Activated naive CD8-positive, alpha-beta T cell treated with anti-CD3 and anti-CD28 coated beads, Interleukin-2, amount 50 U/mL, for 24 hours (primary cell): ENCODE results near the gene SART1.
"Not testable (repeated sequence)": the region's sequence is repeated elsewhere in the genome, so short reads cannot be mapped to it uniquely, and the experiment has no call there.

ENCODE experiments used
- ATAC-seq: fragments of 150-1000 bp; cut with Tn5 transposase; one replicate; pipeline ENCODE4 v1.10.0; 2021
- DNase-seq: peaks from one replicate; pipeline ENCODE4 v3.0.0; 2021
- H3K27ac Mint-ChIP-seq: one replicate; pipeline ENCODE4 v1.8.0; 2021; ENCODE audit warnings: mild to moderate bottlenecking, mixed read lengths
- H3K27me3 Mint-ChIP-seq: one replicate; pipeline ENCODE4 v1.8.0; 2021; ENCODE audit warnings: mixed read lengths
- H3K36me3 Mint-ChIP-seq: one replicate; pipeline ENCODE4 v1.8.0; 2021; ENCODE audit warnings: low read depth, mixed read lengths
- H3K4me1 Mint-ChIP-seq: one replicate; pipeline ENCODE4 v1.8.0; 2021; ENCODE audit warnings: mixed read lengths
- H3K4me3 Mint-ChIP-seq: one replicate; pipeline ENCODE4 v1.8.0; 2021; ENCODE audit warnings: mild to moderate bottlenecking, moderate library complexity, mixed read lengths
- H3K9me3 Mint-ChIP-seq: one replicate; pipeline ENCODE4 v1.8.0; 2021; ENCODE audit warnings: mixed read lengths

Gene SART1

DNA sequence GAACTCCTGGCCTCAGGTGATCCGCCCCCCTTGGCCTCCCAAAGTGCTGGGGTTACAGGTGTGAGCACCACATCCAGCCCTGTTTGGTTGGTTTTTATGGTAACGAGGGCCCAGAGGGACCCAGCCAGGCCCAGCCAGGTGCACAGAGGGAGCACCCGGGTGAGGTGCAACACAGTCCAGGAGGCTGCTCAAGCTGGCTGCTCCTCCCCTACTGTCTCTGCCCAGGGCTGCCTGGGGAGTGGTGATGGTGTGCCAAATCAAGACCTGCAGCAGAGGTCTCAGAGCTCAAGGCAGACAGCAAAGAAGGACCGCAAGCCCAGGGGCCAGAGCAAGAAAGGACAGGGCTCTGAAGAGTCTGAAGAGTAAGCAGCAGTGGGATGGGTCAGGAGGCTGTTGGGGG, 14.9 kb upstream of the SART1 start:
- ATAC-seq, result no peak
- peaks cover 2% of the 10 kb centered on the region for H3K27me3 Mint-ChIP-seq

DNA sequence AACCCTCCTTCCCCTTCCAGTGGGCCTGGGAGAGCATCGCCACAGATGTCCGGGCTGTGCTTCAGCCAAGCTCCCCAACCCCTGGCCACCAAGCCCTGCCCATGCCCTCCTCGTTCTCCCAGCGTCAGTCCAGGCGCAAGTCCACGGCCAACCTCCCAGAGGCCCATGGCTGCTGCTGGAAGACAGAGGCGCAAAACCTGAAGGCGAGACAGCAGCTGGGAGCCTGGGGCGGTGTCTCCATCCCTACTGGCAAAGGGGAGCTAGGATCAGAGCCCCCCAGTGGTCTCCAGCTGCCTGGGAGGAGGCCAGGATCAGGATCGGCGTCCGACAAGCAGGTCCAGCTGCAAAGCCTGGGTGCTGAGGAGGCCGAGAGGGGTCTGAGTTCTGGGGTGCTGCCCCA, 14.4 kb upstream of the SART1 start:
- H3K4me1 Mint-ChIP-seq, result no peaks in the 10 kb centered on the region

More for the DNA sequence above, 14.9 kb upstream of the SART1 start:
- H3K4me3 Mint-ChIP-seq, result no peak overlapping the region
- no peak overlapping the region for H3K27ac Mint-ChIP-seq
- DNase-seq, result no peak
- H3K9me3 Mint-ChIP-seq, result no peaks in the 10 kb centered on the region
- H3K36me3 Mint-ChIP-seq, result no peaks in the 10 kb centered on the region
- H3K4me1 Mint-ChIP-seq, result peaks cover under 1% of the 10 kb centered on the region

DNA sequence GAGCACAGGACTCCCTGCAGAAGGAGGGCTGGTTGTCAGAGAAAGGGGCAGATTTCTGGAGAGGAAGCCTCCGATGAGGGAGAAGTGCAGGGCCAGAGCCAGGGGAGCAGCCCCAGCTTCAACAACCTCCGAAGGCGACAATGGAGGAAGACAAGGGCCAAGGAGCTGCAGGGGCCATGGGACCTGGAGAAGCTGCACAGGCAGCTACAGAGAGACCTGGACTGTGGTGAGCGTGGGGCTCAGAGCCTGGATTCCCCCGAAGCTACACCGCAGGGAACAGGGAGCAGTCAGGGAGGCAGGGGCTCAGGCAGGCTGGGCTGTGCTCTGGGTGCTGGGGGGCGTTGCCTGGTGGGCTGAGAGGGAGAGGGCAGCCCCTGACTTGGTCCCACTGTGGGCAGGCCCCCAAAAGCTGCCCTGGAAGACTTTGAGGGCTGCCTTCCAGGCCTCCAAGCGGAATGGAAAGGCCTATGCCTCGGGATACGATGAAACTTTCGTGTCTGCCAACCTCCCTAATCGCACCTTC, 13.9 kb upstream of the SART1 start:
- Mint-ChIP-seq H3K27ac (no peak overlapping the region), H3K36me3 (no peaks in the 10 kb centered on the region), H3K4me1 (no peaks in the 10 kb centered on the region), H3K27me3 (peaks cover 2% of the 10 kb centered on the region), H3K9me3 (no peaks in the 10 kb centered on the region), H3K4me3 (no peak overlapping the region)
- ATAC-seq, result no peak
- DNase-seq, result no peak

More for the DNA sequence above, 14.4 kb upstream of the SART1 start:
- no peak for ATAC-seq
- Mint-ChIP-seq H3K27me3 (peaks cover 2% of the 10 kb centered on the region), H3K36me3 (no peaks in the 10 kb centered on the region), H3K9me3 (no peaks in the 10 kb centered on the region), H3K4me3 (no peak overlapping the region), H3K27ac (no peak overlapping the region)
- no peak for DNase-seq

- DNase-seq, H3K36me3 Mint-ChIP-seq, H3K9me3 Mint-ChIP-seq, H3K4me3 Mint-ChIP-seq, H3K27me3 Mint-ChIP-seq, ATAC-seq, H3K4me1 Mint-ChIP-seq, H3K27ac Mint-ChIP-seq: not testable (repeated sequence)
Measured at GRCh38 chr11:65950711-65951110, 10.8 kb upstream of the SART1 start.

DNA sequence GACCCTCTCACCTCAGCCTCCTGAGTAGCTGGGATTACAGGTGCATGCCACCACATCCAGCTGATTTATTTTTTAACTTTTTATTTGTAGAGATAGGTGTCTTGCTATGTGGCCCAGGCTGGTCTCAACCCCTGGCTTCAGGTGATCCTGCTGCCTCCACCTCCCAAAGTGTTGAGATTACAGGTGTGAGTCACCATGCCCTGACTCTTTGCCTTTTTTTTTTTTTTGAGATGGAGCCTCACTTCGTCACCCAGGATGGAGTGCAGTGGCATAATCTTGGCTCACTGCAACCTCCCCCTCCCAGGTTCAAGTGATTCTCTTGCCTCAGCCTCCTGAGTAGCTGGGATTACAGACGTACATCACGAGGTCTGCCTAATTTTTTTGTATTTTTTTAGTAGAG, 9.9 kb upstream of the SART1 start:
- not testable (repeated sequence) for DNase-seq, H3K36me3 Mint-ChIP-seq, H3K4me1 Mint-ChIP-seq, H3K27me3 Mint-ChIP-seq, H3K4me3 Mint-ChIP-seq, ATAC-seq, H3K27ac Mint-ChIP-seq, H3K9me3 Mint-ChIP-seq

GRCh38 chr11:65952052-65952521, 9.4 kb upstream of the SART1 start:
- Mint-ChIP-seq H3K4me1 (peaks cover 9% of the 10 kb centered on the region), H3K27me3 (peaks cover 2% of the 10 kb centered on the region)

GRCh38 chr11:65953471-65953870, 8.1 kb upstream of the SART1 start:
- Mint-ChIP-seq H3K27ac (no peak overlapping the region), H3K4me1 (peaks cover 19% of the 10 kb centered on the region), H3K27me3 (no peaks in the 10 kb centered on the region), H3K4me3 (no peak overlapping the region), H3K9me3 (no peaks in the 10 kb centered on the region), H3K36me3 (no peaks in the 10 kb centered on the region)
- DNase-seq (no peak), ATAC-seq (no peak)

More at GRCh38 chr11:65952052-65952521, 9.4 kb upstream of the SART1 start:
- ATAC-seq, result no peak
- H3K27ac Mint-ChIP-seq, result no peak overlapping the region
- no peaks in the 10 kb centered on the region for H3K9me3 Mint-ChIP-seq
- H3K36me3 Mint-ChIP-seq, result no peaks in the 10 kb centered on the region
- DNase-seq, result no peak
- no peak overlapping the region for H3K4me3 Mint-ChIP-seq

DNA sequence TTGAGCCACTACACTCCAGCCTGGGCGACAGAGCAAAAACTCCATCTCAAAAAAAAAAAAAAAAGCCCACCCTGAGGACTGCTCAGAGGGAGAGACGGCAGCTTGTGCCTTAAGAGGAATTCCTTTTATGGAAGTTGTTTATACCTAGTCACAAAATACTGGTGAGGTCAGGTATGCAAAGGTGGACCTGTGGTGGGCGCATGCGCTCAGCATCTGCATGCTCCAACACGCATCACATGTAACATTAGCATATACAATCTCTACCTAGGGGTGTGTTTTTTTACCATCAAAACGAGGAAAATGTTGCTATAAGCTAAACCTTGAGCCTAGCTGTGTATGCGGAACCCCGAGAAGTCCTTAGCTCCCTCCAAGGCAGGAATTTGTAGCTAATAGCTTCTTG, 6.8 kb upstream of the SART1 start:
- Mint-ChIP-seq H3K27ac (no peak overlapping the region), H3K9me3 (no peaks in the 10 kb centered on the region), H3K4me3 (no peak overlapping the region), H3K4me1 (peaks cover 19% of the 10 kb centered on the region), H3K36me3 (no peaks in the 10 kb centered on the region), H3K27me3 (no peaks in the 10 kb centered on the region)
- no peak for ATAC-seq
- DNase-seq, result no peak

DNA sequence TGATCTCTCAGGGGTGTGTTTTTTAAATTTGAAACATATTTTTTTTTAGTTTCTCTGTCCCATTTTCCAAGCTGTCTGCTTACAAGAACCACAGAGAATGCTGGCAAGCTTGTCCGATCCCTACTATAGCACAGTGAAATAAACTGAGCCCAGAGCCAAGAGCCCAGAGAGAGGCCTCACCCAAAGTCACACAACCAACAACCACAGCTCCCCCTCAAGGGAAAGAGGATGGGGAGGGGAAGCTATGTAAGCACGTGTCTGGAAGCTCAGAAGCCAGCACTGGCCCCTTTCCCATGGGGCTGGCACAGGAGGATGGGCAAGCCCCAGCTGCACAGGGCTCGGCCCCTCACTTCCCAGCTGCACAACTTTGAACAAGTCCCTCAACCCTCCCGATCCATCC, 3.2 kb upstream of the SART1 start:
- H3K4me1 Mint-ChIP-seq, result peaks cover 41% of the 10 kb centered on the region

GRCh38 chr11:65958774-65959420, 2.6 kb upstream of the SART1 start:
- no peak for ATAC-seq
- DNase-seq, result no peak
- Mint-ChIP-seq H3K4me1 (peaks cover 46% of the 10 kb centered on the region), H3K4me3 (no peak overlapping the region), H3K9me3 (no peaks in the 10 kb centered on the region), H3K27me3 (peaks cover 2% of the 10 kb centered on the region), H3K27ac (no peak overlapping the region), H3K36me3 (peaks cover 17% of the 10 kb centered on the region)

More for the DNA sequence above, 3.2 kb upstream of the SART1 start:
- Mint-ChIP-seq H3K9me3 (no peaks in the 10 kb centered on the region), H3K27me3 (peaks cover 2% of the 10 kb centered on the region), H3K27ac (peak overlapping the region; percentile 50), H3K4me3 (no peak overlapping the region), H3K36me3 (peaks cover 14% of the 10 kb centered on the region)
- ATAC-seq (no peak), DNase-seq (no peak)

DNA sequence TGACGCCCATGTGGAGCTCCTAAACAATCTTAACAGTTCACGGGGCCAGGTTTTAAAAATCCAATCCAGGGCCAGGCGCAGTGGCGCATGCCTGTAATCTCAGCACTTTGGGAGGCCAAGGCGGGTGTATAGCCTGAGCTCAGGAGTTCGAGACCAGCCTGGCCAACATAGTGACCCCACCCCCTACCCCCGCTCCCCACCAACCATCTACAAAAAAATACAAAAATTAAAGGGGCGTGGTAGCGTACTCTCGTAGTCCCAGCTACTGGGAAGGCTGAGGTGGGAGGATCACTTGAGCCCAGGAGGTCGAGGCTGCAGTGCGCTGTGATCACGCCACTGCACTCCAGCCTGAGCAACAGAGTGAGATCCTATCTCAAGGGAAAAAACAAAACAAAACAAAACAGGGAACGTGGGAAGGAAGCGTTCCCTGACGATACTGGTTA, 689 bp upstream of the SART1 start:
- H3K4me1 Mint-ChIP-seq, result peaks cover 48% of the 10 kb centered on the region

DNA sequence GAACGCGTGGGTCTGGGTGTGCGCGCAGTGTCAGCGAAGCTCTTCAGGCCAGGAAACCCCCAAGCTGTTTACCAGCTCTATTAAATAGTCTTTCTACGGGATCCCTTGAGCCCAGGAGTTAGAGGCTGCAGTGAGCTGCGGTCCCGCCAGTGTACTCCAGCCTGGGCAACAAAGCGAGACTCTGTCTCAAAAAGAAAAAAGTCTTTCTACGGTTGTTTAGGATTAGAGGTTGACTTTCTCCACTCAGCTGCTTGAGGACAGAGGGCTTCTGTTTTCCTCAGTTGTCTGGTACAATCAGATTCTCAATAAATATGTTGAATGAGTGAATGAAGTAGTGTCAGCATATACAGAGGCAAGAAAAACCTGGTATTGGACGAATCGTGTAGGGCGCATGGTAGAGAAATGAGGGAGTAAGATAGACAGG, 619 bp downstream of the SART1 start:
- DNase-seq (no peak), ATAC-seq (no peak)
- Mint-ChIP-seq H3K36me3 (peaks cover 29% of the 10 kb centered on the region), H3K9me3 (no peaks in the 10 kb centered on the region), H3K4me1 (peaks cover 38% of the 10 kb centered on the region), H3K27me3 (peaks cover 2% of the 10 kb centered on the region), H3K27ac (peak overlapping the region; percentile 87), H3K4me3 (peak overlapping the region; percentile 91)

More for the DNA sequence above, 689 bp upstream of the SART1 start:
- H3K4me3 Mint-ChIP-seq, result peak overlapping the region; percentile 91
- H3K27me3 Mint-ChIP-seq, result peaks cover 2% of the 10 kb centered on the region
- no peaks in the 10 kb centered on the region for H3K9me3 Mint-ChIP-seq
- ATAC-seq (no peak), DNase-seq (no peak)
- H3K27ac Mint-ChIP-seq, result peak overlapping the region; percentile 96
- peaks cover 23% of the 10 kb centered on the region for H3K36me3 Mint-ChIP-seq

DNA sequence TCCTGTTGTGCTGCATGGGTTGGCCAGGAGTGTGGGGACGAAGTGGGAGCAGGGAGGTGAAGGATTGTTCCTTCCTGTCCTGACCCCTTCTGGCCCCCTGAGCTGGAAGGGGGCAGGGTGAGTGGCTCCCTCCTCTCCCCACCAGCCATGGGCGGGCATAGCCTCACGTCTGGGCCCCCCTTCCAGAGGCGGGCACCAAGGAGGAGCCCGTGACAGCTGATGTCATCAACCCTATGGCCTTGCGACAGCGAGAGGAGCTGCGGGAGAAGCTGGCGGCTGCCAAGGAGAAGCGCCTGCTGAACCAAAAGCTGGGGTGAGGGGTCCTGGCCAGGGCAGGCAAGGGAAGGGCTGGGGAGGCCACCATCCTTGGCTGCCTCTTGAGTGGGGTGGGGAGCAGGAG, 3.4 kb downstream of the SART1 start:
- no peak overlapping the region for H3K4me3 Mint-ChIP-seq
- H3K4me1 Mint-ChIP-seq, result peaks cover 31% of the 10 kb centered on the region
- H3K36me3 Mint-ChIP-seq, result peaks cover 42% of the 10 kb centered on the region
- no peaks in the 10 kb centered on the region for H3K9me3 Mint-ChIP-seq
- DNase-seq (no peak), ATAC-seq (no peak)
- no peak overlapping the region for H3K27ac Mint-ChIP-seq
- peaks cover 2% of the 10 kb centered on the region for H3K27me3 Mint-ChIP-seq

DNA sequence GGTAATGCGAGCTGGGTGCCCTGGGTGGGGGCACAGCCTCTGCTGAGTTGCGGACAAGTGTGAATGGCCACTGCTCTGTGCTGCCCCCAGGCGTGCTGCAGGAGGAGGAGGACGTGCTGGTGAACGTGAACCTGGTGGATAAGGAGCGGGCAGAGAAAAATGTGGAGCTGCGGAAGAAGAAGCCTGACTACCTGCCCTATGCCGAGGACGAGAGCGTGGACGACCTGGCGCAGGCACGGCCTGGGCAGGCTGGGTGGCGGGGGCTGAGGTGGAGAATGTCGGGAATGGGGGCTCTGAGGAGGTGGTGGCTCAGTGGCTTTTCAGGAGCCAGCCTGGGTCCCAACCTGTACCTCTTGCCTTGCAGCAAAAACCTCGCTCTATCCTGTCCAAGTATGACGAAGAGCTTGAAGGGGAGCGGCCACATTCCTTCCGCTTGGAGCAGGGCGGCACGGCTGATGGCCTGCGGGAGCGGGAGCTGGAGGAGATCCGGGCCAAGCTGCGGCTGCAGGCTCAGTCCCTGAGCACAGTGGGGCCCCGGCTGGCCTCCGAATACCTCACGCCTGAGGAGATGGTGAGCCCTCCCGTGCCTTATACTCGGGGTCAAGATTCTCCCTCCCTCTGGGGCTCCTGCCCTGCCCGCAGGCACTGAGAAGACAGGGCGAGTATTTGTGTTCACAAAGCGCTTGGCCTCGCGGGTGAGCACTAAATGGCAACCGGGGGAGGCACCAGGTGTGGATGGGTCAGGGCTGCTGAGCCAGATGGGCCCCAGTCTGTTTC, 4.6 kb downstream of the SART1 start:
- peaks cover 2% of the 10 kb centered on the region for H3K27me3 Mint-ChIP-seq
- peaks cover 29% of the 10 kb centered on the region for H3K4me1 Mint-ChIP-seq
- H3K4me3 Mint-ChIP-seq, result no peak overlapping the region
- peaks cover 48% of the 10 kb centered on the region for H3K36me3 Mint-ChIP-seq
- H3K9me3 Mint-ChIP-seq, result no peaks in the 10 kb centered on the region
- ATAC-seq (no peak), DNase-seq (no peak)
- no peak overlapping the region for H3K27ac Mint-ChIP-seq
